ENCODE data around the gene MALRD1.

GRCh38 chr10:19158358-19158757 lies 109.8 kb downstream of the MALRD1 start:
- TF ChIP-seq CTCF (IDR thresholded peaks at IDR 0.05), result no peak
- no peak for TF ChIP-seq EZH2 (IDR thresholded peaks at IDR 0.05)

Measured in neural progenitor cell (in vitro differentiated cells).